GM18873 (cell line): Measurements from ENCODE around the gene ZNF718.
"Not testable (repeated sequence)": the region's sequence is repeated elsewhere in the genome, so short reads cannot be mapped to it uniquely, and the experiment has no call there.

Experiments used
- ATAC-seq: cut with Tn5 transposase; IDR thresholded peaks from one replicate; pipeline ENCODE4 v1.9.1; 2021; ENCODE audit warnings: mild to moderate bottlenecking, moderate library complexity, moderate number of reproducible peaks; ENCODE audit not compliant: unreplicated experiment, low FRiP score

ZNF718 gene

GRCh38 chr4:147233-147632 lies 22.9 kb downstream of the ZNF718 start:
- no peak for ATAC-seq

- no peak for ATAC-seq
Observed at GRCh38 chr4:161496-162284, 37.4 kb downstream of the ZNF718 start.

- not testable (repeated sequence) for ATAC-seq
Observed at GRCh38 chr4:169640-170039, 45.3 kb downstream of the ZNF718 start.

- ATAC-seq: not testable (repeated sequence)
Observed at GRCh38 chr4:171318-171717, 47.0 kb downstream of the ZNF718 start.

- no peak for ATAC-seq
Observed at GRCh38 chr4:173666-174314, 49.5 kb downstream of the ZNF718 start.

- no peak for ATAC-seq
Observed at GRCh38 chr4:175986-176385, 51.7 kb downstream of the ZNF718 start.

GRCh38 chr4:176995-177394 lies 52.7 kb downstream of the ZNF718 start:
- no peak for ATAC-seq

- not testable (repeated sequence) for ATAC-seq
Observed at GRCh38 chr4:182225-182624, 57.9 kb downstream of the ZNF718 start.

- no peak for ATAC-seq
Observed at GRCh38 chr4:188091-188490, 63.8 kb downstream of the ZNF718 start.

GRCh38 chr4:195159-195558 lies 70.9 kb downstream of the ZNF718 start:
- not testable (repeated sequence) for ATAC-seq

- ATAC-seq: no peak
Observed at GRCh38 chr4:200936-201335, 76.6 kb downstream of the ZNF718 start.

- not testable (repeated sequence) for ATAC-seq
Observed at GRCh38 chr4:202822-203221, 78.5 kb downstream of the ZNF718 start.

- no peak for ATAC-seq
Observed at GRCh38 chr4:205097-205756, 80.9 kb downstream of the ZNF718 start.

- no peak for ATAC-seq
Observed at GRCh38 chr4:206054-206453, 81.8 kb downstream of the ZNF718 start.

- ATAC-seq: not testable (repeated sequence)
Observed at GRCh38 chr4:208416-209096, 84.3 kb downstream of the ZNF718 start.

GRCh38 chr4:211033-211511 lies 86.8 kb downstream of the ZNF718 start:
- ATAC-seq: no peak

- ATAC-seq: no peak
Observed at GRCh38 chr4:212438-213188, 88.3 kb downstream of the ZNF718 start.

- ATAC-seq: not testable (repeated sequence)
Observed at GRCh38 chr4:213189-213535, 88.9 kb downstream of the ZNF718 start.
